Fibroblast of the aortic adventitia (primary cell): Measurements from ENCODE around the gene KLF13. TPM values are rescaled to one million over a fixed set of nuclear protein-coding genes. Genes with fewer than 3 reads are reported as not detected.

Experiments used
- DNase-seq: peaks from one replicate; pipeline ENCODE4 v3.0.0-alpha.2; 2010; ENCODE audit warnings: low read depth
- H3K4me3 ChIP-seq: 2 replicates; pipeline ENCODE4 v1.5.1; 2011; ENCODE audit warnings: low read depth, mild to moderate bottlenecking, control low read depth, low read length, moderate library complexity
- total RNA-seq: library from RNA; depleted of rRNA; stranded (reverse); fragments of >200 nt; gene quantifications from 2 replicates; pipeline ENCODE4 v1.2.3, GENCODE V29; 2012; ENCODE audit warnings: low replicate concordance
- TF ChIP-seq, protein P1 (sequence below): IDR thresholded peaks from 2 replicates; pipeline ENCODE4 v1.5.1; 2011; ENCODE audit warnings: mild to moderate bottlenecking, low read length, control low read depth, inconsistent platforms; ENCODE audit not compliant: insufficient read depth

Gene KLF13
- total RNA-seq, 1 donor, result 40.4 TPM

DNA sequence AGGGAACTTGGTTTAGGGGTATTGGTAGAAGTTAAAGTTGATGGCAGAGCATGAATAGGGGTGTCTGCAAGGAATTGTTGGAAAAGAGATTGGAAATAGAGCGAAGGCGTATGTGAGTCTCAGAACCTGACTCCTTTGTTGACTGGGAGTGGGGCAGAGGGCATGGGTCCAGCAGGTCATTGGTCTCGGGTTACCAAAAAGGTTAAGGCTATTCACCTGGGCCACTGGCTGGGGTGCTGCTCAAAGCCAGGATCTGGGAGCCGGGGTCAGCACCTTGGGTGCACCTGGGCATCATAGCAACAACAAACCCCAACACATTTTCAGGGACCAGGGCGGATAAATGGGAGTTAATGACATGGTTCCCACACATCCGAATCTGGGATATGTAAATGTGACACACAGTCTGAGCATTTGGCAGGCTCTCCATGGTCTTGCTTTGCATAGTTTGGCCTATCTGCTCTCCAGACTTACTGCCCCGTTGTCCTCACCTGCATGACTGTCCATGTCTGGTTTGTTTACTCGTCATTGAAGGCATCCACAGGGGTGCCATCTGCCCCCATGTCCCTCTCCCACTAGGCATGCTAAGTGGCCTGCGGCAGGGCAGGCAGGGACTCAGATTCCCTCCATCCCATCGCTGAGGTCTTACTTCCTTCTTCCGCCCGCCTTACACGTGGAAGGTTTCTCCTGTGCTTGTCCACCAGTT lies 10.1 kb downstream of the KLF13 start:
- TF ChIP-seq, protein P1, sequence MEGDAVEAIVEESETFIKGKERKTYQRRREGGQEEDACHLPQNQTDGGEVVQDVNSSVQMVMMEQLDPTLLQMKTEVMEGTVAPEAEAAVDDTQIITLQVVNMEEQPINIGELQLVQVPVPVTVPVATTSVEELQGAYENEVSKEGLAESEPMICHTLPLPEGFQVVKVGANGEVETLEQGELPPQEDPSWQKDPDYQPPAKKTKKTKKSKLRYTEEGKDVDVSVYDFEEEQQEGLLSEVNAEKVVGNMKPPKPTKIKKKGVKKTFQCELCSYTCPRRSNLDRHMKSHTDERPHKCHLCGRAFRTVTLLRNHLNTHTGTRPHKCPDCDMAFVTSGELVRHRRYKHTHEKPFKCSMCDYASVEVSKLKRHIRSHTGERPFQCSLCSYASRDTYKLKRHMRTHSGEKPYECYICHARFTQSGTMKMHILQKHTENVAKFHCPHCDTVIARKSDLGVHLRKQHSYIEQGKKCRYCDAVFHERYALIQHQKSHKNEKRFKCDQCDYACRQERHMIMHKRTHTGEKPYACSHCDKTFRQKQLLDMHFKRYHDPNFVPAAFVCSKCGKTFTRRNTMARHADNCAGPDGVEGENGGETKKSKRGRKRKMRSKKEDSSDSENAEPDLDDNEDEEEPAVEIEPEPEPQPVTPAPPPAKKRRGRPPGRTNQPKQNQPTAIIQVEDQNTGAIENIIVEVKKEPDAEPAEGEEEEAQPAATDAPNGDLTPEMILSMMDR, result no peak
- no peak for DNase-seq
- H3K4me3 ChIP-seq, result no peak overlapping the region

DNA sequence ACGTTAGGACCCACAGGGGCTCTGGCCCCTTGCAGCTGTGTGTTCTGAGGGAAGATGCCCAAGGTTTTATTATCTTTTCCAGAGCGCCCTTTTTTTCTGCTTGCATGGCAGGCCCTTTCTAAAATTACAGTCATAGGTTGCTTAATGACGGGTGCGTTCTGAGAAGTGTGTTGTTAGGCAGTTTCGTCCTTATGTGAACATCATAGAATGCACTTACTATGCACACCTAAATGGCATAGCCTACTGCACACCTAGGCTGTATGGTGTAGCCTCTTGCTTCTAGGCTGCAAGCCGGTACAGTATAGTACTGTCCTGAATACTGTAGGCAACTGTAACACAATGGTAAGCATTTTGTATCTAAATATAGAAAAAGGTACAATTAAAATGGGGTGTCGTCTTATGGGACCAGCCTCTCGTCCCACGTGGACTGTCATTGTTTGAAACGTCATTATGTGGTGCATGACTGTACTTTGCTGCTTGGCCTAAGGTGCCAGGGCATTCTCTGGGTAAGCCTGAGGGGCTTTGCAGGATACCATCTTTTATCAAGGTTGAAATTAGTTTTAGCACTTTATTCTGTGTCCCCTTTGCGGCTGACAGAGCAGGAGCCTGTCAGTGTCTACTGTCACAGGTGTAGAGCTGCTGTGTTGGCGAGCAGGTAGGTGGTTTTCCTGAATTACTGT lies 10.9 kb downstream of the KLF13 start:
- DNase-seq, result no peak
- H3K4me3 ChIP-seq, result no peak overlapping the region
- TF ChIP-seq, protein P1, result no peak

DNA sequence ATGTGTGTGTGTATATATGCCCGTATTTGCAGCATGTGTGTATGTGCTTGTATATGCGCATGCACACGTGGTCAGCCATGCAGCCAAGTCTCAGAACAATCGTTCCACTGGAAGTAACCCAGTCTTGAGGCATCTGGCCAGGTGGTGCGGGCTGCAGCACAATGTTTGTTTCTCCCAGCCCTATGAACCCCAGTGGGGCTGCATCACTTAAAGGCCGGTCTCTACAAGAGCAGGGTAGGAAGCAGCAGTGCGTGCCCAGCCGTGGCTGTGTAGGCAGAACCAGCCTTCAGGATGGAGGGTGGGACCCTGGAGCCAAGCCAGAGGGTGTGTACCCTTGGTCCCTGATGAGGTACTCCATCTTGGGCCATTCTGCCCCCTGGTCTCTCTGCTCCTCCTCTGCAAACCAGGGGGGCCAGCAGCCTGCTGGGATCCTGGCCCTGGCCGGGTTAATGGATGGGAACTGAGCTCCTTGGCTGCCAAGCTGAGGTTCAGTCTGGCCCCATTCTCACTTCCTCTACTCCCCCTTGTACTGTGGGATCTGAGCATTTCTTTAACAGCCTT lies 11.8 kb downstream of the KLF13 start:
- TF ChIP-seq, protein P1, result no peak
- DNase-seq, result peak; percentile 56
- peak overlapping the region; percentile 9 for H3K4me3 ChIP-seq

DNA sequence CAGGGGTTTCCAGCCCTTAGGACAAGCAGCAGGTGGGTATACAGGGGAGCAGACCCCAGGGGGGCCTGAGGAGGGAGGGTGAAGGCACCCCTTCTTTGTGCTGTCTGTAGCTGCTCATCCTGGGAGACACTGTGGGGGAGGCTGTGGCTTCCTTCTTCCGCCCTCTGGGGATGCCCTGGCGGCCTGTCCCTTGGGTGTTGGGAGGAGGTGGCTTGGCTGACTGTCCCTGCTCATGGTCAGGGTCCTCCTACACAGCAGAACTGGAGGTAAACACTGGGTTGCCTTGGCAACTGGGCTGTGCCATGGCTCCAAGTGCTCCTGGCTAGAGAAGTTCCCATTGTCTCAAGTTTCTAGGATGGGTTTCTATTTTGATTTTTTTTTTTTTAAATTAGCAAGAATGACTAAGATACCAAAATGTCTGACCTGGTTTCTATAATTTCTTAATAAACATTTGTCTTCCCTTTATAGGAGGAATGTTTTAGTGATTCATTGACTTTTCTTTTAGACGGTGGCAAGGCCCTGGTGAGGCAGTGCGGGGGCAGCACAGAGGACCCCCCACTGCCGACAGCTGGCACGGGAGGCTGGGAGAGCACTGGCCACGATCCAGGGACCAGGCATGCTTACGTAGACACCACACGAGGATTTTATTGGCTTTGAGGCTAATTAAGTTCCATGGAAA lies 12.4 kb downstream of the KLF13 start:
- TF ChIP-seq, protein P1, result no peak
- DNase-seq, result peak; percentile 83

DNA sequence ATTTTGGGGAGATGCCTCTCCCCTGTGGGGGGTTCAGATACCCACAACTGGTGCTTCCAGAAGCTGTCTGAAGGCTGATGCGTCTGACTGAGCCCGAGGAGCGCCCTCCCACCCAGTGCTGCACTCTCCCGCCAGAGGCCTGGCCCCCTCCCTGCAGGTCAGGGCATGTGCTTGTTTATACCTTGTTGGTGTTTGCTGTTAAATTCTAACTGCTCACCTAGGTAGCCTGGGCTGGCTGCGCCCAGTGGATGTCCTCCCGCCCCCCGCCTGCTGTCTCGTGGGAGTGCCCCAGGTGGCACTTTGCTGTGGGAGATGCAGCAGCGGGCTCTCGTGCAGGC lies 12.9 kb downstream of the KLF13 start:
- DNase-seq, result no peak
- TF ChIP-seq, protein P1, result no peak
- H3K4me3 ChIP-seq, result peak overlapping the region; percentile 22

More for the DNA sequence above, 12.4 kb downstream of the KLF13 start:
- peak overlapping the region; percentile 22 for H3K4me3 ChIP-seq

DNA sequence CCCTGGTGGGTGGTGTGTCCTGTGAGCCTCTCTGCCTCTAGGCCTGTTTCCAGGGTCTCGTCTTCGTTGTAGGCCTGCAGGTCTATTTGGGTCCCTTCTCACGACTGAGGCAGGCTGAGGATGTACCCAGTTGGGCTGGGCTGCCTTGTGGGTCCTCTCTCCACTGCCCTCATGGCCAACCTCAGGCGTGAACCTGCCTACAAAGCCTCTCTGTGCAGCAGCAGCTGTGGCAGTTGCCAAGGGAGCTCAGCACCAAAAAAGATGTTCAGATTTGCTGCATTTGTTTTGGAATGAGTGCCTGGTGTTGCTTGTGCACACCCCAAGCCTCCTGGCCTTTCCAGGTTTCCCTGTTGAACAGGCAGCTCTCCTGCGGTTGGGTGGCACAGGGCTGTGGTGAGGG lies 13.4 kb downstream of the KLF13 start:
- TF ChIP-seq, protein P1, result no peak
- H3K4me3 ChIP-seq, result no peak overlapping the region
- DNase-seq, result no peak
